ENCODE results near the gene GRAMD4. TPM values are rescaled to one million over a fixed set of nuclear protein-coding genes. Genes with fewer than 3 reads are reported as not detected.

The GRAMD4 gene
- 10 to 100 TPM; 33.8 to 42.4 TPM for total RNA-seq

DNA sequence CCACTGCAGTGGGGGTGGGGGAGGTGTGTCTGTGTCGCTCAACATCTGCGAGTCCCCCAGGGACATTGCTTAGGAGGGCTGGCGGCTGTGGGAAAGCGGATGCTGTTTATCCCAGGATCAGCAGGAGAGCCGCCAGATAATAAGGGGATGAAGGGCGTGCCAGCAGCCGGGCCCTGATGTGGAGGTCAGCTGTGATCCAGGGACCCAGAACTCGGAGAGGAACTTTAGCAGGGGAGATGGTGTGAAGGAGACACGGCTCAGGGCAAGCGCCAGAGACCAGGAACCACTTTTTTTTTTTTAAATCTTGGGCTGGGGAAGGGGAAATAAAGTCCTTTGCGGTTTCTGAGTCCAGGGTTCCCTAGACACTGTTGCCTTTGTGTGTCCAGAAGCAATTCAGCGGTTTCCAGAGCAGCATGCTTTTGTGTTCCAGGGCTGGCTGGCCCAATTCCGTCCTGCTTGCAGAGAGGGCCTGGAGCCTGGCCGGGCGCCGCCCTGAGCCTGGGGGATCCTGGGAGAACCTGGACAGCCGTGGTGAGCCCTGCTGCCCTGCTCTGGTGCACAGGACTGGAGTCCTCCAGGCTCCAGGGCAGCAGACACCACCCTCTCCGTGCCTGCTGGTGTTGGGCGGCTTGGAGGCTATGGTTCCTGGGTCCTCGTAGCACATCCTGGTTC lies at the start of gene GRAMD4:
Gene GRAMD4 (plus strand): TSS at position 557 of the 672 bp plus-strand sequence. CDS start 6,414 bp downstream, outside the sequence.
- ATAC-seq: no peak
- no peak for DNase-seq (ENCODE audit: low spot score in 2 of 2)
- H3K36me3 Mint-ChIP-seq: no peaks in the 10 kb centered on the region
- peak within 1 kb of the TSS in 1 of 2 donors; percentile 27 for H3K27ac Mint-ChIP-seq
- H3K9me3 Mint-ChIP-seq: no peaks in the 10 kb centered on the region

DNA sequence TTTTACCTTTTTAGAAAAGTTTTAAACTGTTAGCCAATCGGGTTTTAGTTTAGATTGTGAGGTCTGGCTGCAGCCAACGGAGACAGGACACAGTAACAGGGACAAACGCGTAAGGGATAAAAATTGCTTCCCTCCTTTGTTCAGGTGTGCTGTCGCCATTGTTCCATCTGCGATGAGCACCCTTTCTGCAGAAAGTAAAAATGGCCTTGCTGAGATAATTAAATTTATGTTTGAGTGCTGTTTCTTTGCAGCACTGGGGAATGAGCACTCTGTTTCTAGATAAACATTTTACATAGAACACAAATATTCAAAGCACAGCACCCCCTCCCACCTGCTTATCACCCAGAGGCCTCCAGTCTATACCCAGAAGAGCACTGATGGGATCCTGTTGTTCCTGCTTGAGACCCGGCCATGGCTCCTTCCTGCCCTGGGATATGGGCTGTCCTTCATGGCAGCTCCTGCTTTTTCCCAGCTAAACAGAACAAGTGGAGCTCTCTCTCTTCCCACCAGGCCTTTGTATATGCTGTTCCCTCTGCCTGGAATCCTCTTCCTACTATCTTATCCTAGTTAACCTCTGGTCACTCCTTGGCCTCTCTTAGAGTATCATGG lies 48.4 kb upstream of the GRAMD4 start:
- Mint-ChIP-seq H3K36me3 (peaks cover 5 to 17% of the 10 kb centered on the region in 2 donors), H3K27ac (no peak overlapping the region), H3K9me3 (peaks cover 12 to 26% of the 10 kb centered on the region in 2 donors)
- no peak for ATAC-seq
- DNase-seq (ENCODE audit: low spot score in 2 of 2): no peak

DNA sequence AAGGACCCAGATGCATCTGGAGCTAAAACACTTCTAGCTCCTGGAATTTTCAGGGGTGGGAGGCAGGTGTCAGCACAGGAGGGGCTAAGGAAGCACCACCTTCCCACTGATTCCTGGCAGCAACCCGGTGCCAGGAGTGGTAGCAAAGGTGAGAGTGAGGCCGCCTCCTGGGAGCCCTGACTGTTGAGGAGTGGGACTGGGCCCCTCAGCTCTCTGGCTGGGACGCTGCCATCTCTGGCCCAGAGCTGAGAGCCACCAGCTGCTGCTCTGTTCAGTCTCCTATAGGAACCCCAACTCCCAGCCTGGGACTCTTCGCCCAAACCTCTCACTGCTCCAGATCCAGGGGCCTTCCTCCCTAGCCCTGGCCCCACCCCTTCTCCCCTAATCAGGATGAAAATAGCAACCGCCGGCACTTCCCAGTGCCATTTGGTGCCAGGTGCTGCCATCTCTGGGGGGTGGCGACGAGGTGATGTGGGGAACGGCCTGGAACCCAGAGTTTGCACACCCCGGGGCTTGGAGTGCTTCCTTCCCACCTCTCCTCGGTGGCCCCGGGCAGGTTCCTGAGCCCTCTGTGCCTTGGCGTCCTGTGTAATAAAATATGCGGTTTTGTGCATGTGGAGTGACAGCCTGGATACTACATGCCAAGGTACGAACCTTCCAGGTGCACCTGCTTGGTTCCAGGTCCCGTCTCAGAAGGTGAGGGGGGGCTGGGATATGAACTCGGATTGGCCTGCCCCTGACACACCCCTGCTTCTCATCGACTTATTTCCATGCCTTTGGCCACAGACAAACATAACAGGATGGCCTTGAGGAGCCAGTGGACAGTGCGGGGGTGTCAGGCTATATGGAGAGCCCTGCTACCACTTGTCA lies 47.0 kb upstream of the GRAMD4 start:
- peaks cover 8 to 17% of the 10 kb centered on the region in 2 donors for H3K9me3 Mint-ChIP-seq
- DNase-seq (ENCODE audit: low spot score in 2 of 2): no peak
- no peak for ATAC-seq
- H3K36me3 Mint-ChIP-seq: peaks cover 10 to 17% of the 10 kb centered on the region in 2 donors
- H3K27ac Mint-ChIP-seq: no peak overlapping the region

- Mint-ChIP-seq H3K27ac (no peak overlapping the region), H3K36me3 (peaks cover 10 to 17% of the 10 kb centered on the region in 2 donors), H3K9me3 (peaks cover 6 to 16% of the 10 kb centered on the region in 2 donors)
- ATAC-seq (no peak), DNase-seq (ENCODE audit: low spot score in 2 of 2) (no peak)
These were observed 46.3 kb upstream of the GRAMD4 start for GRCh38 chr22:46573781-46574437.

- ATAC-seq (no peak), DNase-seq (ENCODE audit: low spot score in 2 of 2) (no peak)
- no peak overlapping the region for H3K27ac Mint-ChIP-seq
- peaks cover 6 to 16% of the 10 kb centered on the region in 2 donors for H3K9me3 Mint-ChIP-seq
- H3K36me3 Mint-ChIP-seq: peaks cover 10 to 17% of the 10 kb centered on the region in 2 donors
These were observed 45.7 kb upstream of the GRAMD4 start for GRCh38 chr22:46574438-46574992.

DNA sequence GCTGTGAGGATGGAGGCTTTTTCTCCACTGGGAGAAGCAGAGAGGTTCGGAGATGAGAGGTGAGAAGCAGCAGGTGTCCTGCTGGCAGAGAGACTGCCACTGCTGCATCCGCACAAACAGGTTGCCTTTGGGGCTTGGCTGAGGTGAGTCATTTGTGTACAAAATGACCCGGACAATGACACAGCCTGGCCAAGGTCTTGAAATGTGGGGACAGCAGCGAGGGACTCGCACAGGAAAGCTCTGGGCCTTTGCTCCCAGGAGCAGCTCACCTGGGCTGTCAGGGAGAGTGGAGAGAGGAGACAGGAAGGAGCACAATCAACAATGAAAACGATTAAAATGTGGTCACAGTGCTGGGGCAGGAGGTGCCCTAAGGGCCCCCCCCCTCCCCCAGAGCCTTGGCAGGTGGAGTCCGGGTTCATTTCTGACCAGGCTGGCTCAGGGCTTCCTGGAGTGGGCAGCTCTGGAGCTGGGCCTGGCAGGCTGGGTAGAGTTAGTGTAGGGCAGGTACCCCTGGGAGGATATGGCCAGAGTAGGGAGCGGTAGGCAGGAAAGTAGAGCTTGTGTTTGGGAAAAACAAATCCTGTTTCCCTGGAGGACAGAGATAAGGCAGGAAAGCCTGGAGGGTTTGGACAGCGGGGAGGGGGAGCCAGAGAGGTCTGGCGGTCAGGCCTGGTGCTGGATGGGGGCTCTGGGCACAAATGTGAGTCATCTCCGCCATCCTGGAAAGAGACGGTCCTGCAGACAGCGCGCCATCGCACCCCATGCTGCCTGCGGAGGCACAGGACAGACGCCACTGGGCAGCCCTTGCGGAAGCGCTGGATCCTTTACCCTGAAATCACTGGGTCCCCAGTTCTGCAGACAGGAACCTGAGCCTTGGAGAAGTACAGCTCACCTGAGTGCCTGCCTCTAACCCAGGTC lies 44.9 kb upstream of the GRAMD4 start:
- Mint-ChIP-seq H3K9me3 (peaks cover 6 to 16% of the 10 kb centered on the region in 2 donors), H3K27ac (peak overlapping the region in 1 of 2 donors; percentile 36)
- no peak for DNase-seq (ENCODE audit: low spot score in 2 of 2)

DNA sequence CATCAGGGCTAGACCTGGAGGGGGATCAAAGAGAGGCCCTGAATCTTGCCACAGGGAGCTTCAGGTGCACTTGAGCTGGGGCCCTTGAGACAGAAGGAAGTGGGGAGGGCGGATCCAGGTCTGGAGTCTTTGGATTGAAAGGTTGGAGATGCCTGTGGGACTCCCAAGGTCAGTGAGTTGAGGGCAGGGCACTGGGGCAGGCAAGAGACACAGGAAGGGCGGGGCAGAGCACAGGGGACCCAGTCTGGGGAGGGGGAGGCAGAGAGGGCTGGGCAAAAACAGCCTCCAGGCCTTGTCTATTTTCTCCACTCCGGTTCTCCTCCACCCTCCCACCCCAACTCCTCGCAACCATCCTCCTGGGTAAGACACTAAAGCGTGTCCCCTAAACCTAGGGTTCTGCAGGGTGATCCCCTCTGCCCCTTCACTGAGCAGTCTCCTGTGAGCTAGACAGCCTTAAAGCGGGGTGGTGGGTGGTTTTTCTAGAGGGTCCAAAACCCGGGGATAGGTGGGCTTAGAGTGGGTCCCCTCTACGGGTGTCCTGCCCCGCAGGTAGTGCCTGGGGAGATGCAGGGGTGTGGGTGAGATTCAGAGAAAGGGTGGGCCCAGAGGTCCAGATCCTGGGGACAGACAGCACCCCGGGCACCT lies 44.2 kb upstream of the GRAMD4 start:
- Mint-ChIP-seq H3K9me3 (peaks cover 6 to 13% of the 10 kb centered on the region in 2 donors), H3K27ac (peak overlapping the region; percentile 36 to 79), H3K36me3 (peaks cover 10 to 13% of the 10 kb centered on the region in 2 donors)
- ATAC-seq (peak in 1 of 2 donors; percentile 4), DNase-seq (ENCODE audit: low spot score in 2 of 2) (no peak)

More for the DNA sequence above, 44.9 kb upstream of the GRAMD4 start:
- ATAC-seq: no peak
- peaks cover 10 to 17% of the 10 kb centered on the region in 2 donors for H3K36me3 Mint-ChIP-seq

- H3K9me3 Mint-ChIP-seq: peaks cover 6% of the 10 kb centered on the region in 2 donors
- DNase-seq (ENCODE audit: low spot score in 2 of 2): peak in 1 of 2 donors; percentile 69
These were observed 43.4 kb upstream of the GRAMD4 start for GRCh38 chr22:46576556-46577367.

DNA sequence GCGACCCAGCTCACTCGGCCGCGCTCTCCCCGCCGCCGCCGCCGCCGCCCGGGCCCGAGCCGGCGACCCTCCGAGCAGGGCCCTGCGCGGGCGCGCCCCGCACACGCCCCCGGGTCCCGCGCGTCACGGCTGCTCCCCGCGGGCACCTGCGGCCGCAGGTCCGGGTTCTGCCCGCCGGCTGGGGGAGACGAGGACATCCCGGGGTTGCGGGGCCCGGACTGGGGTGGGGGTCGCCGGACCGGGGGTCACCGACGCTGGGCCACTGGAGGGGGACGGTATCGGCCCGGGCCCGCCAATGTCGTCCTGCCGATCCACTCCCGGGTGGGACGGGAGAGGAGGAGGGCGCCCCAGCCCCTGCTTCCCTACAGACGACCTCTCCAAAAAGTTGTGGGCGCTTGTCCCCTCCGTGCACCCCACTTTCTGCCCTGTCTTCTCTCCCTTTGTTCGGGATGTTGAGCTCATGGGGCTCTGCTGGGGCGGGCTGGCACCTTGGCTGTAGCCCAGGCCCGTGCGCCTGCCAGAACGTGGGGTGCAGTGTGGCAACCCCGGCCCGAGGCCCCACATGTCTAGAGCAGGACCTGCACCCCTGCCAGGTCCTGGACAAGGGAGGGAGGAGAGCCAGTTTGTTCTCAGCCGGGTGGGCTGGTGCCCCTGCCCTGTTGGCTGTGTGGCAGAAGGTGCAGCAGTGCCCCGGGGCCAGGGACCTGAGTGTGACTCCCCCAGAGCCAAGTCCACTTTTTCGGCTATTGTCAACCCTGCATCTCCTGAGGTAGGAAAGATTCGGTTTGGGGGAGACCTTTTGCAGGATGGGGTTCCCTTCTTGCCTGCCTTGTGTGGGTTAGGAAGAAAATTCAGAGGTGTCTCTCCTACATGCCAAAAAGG lies 42.6 kb upstream of the GRAMD4 start:
- H3K36me3 Mint-ChIP-seq: peaks cover 0 to 5% of the 10 kb centered on the region in 2 donors
- H3K9me3 Mint-ChIP-seq: no peaks in the 10 kb centered on the region
- H3K27ac Mint-ChIP-seq: peak overlapping the region; percentile 83 to 93
- ATAC-seq (peak; percentile 40 to 42), DNase-seq (ENCODE audit: low spot score in 2 of 2) (no peak)

More at GRCh38 chr22:46576556-46577367, 43.4 kb upstream of the GRAMD4 start:
- H3K36me3 Mint-ChIP-seq: peaks cover 5 to 6% of the 10 kb centered on the region in 2 donors
- peak; percentile 58 to 85 for ATAC-seq
- no peak overlapping the region for H3K27ac Mint-ChIP-seq

- no peak for DNase-seq (ENCODE audit: low spot score in 2 of 2)
- H3K27ac Mint-ChIP-seq: peak overlapping the region in 1 of 2 donors; percentile 83
- peaks cover 0 to 5% of the 10 kb centered on the region in 2 donors for H3K36me3 Mint-ChIP-seq
- H3K9me3 Mint-ChIP-seq: no peaks in the 10 kb centered on the region
- ATAC-seq: no peak
These were observed 41.8 kb upstream of the GRAMD4 start for GRCh38 chr22:46578251-46578823.

- H3K27ac Mint-ChIP-seq: peak overlapping the region in 1 of 2 donors; percentile 81
- DNase-seq (ENCODE audit: low spot score in 2 of 2): no peak
These were observed 41.2 kb upstream of the GRAMD4 start for GRCh38 chr22:46578824-46579561.

DNA sequence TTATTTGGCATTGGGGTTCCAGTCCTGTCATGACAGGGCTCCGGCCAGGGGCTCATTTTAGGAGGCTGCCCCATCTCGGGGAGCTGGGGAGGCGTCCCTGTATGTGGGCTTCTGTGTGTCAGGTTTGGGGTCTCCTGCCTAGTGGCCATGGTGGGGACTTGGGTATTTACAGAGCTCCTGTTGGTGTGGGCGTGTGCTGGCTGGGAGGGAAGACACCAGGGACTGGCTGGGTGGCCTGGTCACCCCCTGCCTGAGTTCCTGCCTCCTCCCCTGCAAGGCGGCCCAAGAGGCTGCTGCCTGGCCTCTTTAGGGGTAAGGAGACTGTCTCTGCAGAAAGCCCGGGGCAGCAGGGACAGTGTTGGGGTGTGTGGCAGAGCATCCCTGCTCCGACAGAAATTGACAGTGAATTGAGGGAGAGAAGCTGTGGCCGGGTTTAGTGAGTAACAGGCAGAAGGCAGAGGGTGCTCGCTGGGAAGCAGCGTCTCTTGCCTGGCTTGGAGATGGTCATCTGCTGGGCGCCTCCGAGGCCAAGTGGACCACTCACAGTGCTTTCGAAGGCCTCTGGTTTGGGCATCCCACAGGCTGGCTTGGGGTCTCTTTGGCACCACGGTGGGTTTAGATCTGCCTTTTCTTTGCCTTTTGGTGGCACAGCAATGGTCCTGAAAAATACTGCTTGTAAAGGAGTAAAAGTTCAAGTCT lies 40.3 kb upstream of the GRAMD4 start:
- Mint-ChIP-seq H3K36me3 (peaks cover 0 to 5% of the 10 kb centered on the region in 2 donors), H3K9me3 (no peaks in the 10 kb centered on the region)
- no peak for ATAC-seq

More at GRCh38 chr22:46578824-46579561, 41.2 kb upstream of the GRAMD4 start:
- Mint-ChIP-seq H3K9me3 (no peaks in the 10 kb centered on the region), H3K36me3 (peaks cover 0 to 5% of the 10 kb centered on the region in 2 donors)
- ATAC-seq: no peak

More for the DNA sequence above, 40.3 kb upstream of the GRAMD4 start:
- no peak overlapping the region for H3K27ac Mint-ChIP-seq
- DNase-seq (ENCODE audit: low spot score in 2 of 2): no peak

Measured in activated naive CD4-positive, alpha-beta T cell treated with anti-CD3 and anti-CD28 coated beads, Interleukin-2, amount 50 U/mL, for 72 hours (primary cell).